MCF 10A (cell line): ENCODE measurements around the gene POU2AF2. TPM values are rescaled to one million over a fixed set of nuclear protein-coding genes. Genes with fewer than 3 reads are reported as not detected.

Source experiments
- BruUV-seq: library from RNA; stranded (reverse); fragments of 400-500 nt; replicated peaks from 2 replicates; lab custom pipeline; 2021; lab: Mats Ljungman, UMichigan
- CTCF ChIA-PET: fragments of 300-600 bp; sonication (Branson Sonifier 250); formaldehyde crosslinking; extraction: SDS; loops from one replicate; lab custom pipeline; 2021; ENCODE audit warnings: antibody characterized with exemption, inconsistent platforms; lab: Yijun Ruan, JAX
- POLR2A ChIA-PET: fragments of 300-600, 350-650 bp; sonication (Branson Sonifier 250); formaldehyde crosslinking; extraction: SDS; loops from one replicate; lab custom pipeline; 2020; ENCODE audit warnings: antibody characterized with exemption, inconsistent platforms; lab: Yijun Ruan, JAX
- DNase-seq: peaks from one replicate; pipeline ENCODE4 v3.0.0-alpha.2; 2018; ENCODE audit not compliant: unreplicated experiment
- H3K27ac Mint-ChIP-seq: one replicate; pipeline ENCODE4 v1.8.0; 2022; ENCODE audit warnings: mild to moderate bottlenecking, low read depth, mixed read lengths; ENCODE audit not compliant: unreplicated experiment
- H3K27me3 Mint-ChIP-seq: one replicate; pipeline ENCODE4 v1.8.0; 2022; ENCODE audit warnings: mixed read lengths; ENCODE audit not compliant: insufficient read depth, unreplicated experiment
- H3K36me3 Mint-ChIP-seq: one replicate; pipeline ENCODE4 v1.8.0; 2022; ENCODE audit warnings: mild to moderate bottlenecking, moderate library complexity, mixed read lengths; ENCODE audit not compliant: insufficient read depth, unreplicated experiment
- H3K4me1 Mint-ChIP-seq: one replicate; pipeline ENCODE4 v1.8.0; 2022; ENCODE audit warnings: mixed read lengths; ENCODE audit not compliant: insufficient read depth, unreplicated experiment
- H3K4me3 Mint-ChIP-seq: one replicate; pipeline ENCODE4 v1.8.0; 2022; ENCODE audit warnings: mild to moderate bottlenecking, moderate library complexity, mixed read lengths; ENCODE audit not compliant: unreplicated experiment
- H3K9me3 Mint-ChIP-seq: one replicate; pipeline ENCODE4 v1.8.0; 2022; ENCODE audit warnings: mixed read lengths; ENCODE audit not compliant: unreplicated experiment
- intact Hi-C: fragments of 100-400 bp; cut with micrococcal nuclease; formaldehyde crosslinking; loops from 2 replicates; pipeline ENCODE4 v1.14.1; 2022
- total RNA-seq: library from RNA; stranded (reverse); gene quantifications from 2 replicates; pipeline ENCODE4 v1.2.3, GENCODE V29; 2022
- TF ChIP-seq, protein P1 (sequence below): fragments of 200-600 bp; IDR thresholded peaks from one replicate; pipeline ENCODE4 v1.8.0; 2022; ENCODE audit warnings: antibody characterized with exemption, mild to moderate bottlenecking; ENCODE audit not compliant: unreplicated experiment

The POU2AF2 gene
- total RNA-seq, 1 experiment from 2014 or later = not detected

DNA sequence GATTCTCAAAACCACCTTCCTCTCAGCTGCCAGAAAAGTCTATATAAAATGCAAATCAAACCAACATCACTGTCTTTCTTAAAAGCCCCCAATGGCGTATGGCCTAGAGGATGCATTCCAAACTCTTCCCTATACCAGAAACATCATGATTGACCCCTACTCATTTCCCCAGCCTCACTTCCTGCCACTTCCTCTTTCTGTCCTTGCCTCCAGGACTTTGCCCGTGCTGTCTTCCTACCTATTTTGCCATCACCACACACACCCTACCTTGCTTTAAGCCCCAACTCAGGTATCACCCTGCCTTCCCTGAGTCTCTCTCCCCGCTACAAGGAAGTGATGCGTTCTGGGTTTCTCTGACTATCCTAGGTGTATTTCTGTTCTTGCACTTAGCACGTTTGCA, 8.1 kb downstream of the POU2AF2 start:
- TF ChIP-seq, protein P1, sequence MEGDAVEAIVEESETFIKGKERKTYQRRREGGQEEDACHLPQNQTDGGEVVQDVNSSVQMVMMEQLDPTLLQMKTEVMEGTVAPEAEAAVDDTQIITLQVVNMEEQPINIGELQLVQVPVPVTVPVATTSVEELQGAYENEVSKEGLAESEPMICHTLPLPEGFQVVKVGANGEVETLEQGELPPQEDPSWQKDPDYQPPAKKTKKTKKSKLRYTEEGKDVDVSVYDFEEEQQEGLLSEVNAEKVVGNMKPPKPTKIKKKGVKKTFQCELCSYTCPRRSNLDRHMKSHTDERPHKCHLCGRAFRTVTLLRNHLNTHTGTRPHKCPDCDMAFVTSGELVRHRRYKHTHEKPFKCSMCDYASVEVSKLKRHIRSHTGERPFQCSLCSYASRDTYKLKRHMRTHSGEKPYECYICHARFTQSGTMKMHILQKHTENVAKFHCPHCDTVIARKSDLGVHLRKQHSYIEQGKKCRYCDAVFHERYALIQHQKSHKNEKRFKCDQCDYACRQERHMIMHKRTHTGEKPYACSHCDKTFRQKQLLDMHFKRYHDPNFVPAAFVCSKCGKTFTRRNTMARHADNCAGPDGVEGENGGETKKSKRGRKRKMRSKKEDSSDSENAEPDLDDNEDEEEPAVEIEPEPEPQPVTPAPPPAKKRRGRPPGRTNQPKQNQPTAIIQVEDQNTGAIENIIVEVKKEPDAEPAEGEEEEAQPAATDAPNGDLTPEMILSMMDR = no peak
- H3K4me1 Mint-ChIP-seq = no peaks in the 10 kb centered on the region
- intact Hi-C loops = no loop called here
- no peaks in the 10 kb centered on the region for H3K36me3 Mint-ChIP-seq
- ChIA-PET CTCF (interaction anchor here (0.9 kb wide), 1 partner anchor 193 kb away, joined by 3 read pairs; no protein-coding TSS in a partner anchor), POLR2A (no interaction called here)
- no peak overlapping the region for H3K27ac Mint-ChIP-seq
- H3K9me3 Mint-ChIP-seq = no peaks in the 10 kb centered on the region
- H3K27me3 Mint-ChIP-seq = peaks cover 3% of the 10 kb centered on the region
- no TSS peak for BruUV-seq
- no peak for DNase-seq
- H3K4me3 Mint-ChIP-seq = no peak overlapping the region

DNA sequence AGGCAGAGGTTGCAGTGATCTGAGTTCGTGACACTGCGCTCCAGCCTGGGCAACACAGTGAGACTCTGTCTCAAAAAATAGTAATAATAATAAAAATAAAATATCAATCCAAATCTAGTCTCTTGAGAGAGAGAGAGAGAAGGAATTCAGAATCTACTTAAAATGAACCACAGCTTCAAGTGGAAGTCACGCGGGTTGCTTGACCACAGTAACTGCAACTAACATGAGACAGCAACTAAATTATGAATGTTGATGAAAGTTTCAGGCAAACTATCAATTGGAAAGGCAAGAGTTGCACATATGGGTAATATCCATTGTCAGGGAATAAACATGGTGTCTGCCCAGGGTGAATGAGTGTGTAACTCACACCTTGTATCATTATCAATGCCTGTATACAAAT, 12.5 kb downstream of the POU2AF2 start:
- ChIA-PET CTCF (interaction anchor here (0.7 to 0.8 kb wide), 2 partner anchors 83 to 171 kb away, joined by 3 read pairs; no protein-coding TSS in a partner anchor), POLR2A (no interaction called here)
- DNase-seq = no peak
- no peak overlapping the region for H3K27ac Mint-ChIP-seq
- intact Hi-C loops = no loop called here
- TF ChIP-seq, protein P1 = no peak
- H3K9me3 Mint-ChIP-seq = no peaks in the 10 kb centered on the region
- H3K4me3 Mint-ChIP-seq = no peak overlapping the region
- H3K27me3 Mint-ChIP-seq = peaks cover 47% of the 10 kb centered on the region
- no peaks in the 10 kb centered on the region for H3K4me1 Mint-ChIP-seq
- no peaks in the 10 kb centered on the region for H3K36me3 Mint-ChIP-seq
- no TSS peak for BruUV-seq

DNA sequence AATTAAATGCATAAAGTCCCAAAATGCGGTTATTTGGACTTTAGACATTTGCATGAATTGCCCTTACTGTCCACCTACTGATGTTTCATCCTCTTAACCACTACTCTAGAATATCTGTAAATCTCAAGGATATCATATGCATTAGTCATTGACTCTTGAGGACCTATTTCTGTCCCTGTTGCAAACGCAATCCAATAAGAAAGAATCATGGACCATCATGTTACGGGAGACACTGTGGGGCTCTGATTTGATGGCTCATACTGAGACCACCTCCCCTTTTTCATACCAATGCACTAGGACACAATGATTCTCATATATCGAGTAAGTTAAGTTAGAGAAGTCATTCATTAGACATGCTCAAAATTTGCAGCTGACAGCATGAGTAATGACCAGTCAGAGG, 14.4 kb downstream of the POU2AF2 start:
- no peak for DNase-seq
- ChIA-PET POLR2A (no interaction called here), CTCF (interaction anchor here (0.6 kb wide), 1 partner anchor 985 kb away, joined by 3 read pairs; no protein-coding TSS in a partner anchor)

DNA sequence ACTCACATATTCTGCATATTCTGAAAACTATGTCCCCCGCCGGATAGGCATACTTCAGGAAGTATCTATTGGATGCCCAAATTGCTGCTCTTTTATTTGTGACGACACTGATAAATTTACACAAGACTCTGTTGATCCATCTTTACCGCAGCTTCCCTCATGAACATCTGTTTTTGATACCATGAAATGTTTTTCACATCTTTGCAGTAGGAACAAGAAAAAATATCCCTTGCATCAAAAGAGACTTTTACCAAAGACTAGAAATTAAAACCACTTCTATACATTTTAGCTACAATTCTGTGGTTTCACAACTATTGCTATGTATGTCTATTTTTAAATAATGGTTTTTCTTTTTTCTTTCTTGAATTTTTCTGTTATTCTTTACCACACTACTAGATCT, 15.3 kb downstream of the POU2AF2 start:
- no peak overlapping the region for H3K27ac Mint-ChIP-seq
- intact Hi-C loops = no loop called here
- no peaks in the 10 kb centered on the region for H3K36me3 Mint-ChIP-seq
- H3K4me1 Mint-ChIP-seq = no peaks in the 10 kb centered on the region
- no peaks in the 10 kb centered on the region for H3K9me3 Mint-ChIP-seq
- no peak for DNase-seq
- CTCF ChIA-PET = interaction anchor here (1.3 kb wide), 1 partner anchor 22 kb away, joined by 3 read pairs; no protein-coding TSS in a partner anchor
- H3K4me3 Mint-ChIP-seq = no peak overlapping the region
- H3K27me3 Mint-ChIP-seq = peaks cover 70% of the 10 kb centered on the region
- POLR2A ChIA-PET = no interaction called here
- TF ChIP-seq, protein P1 = no peak
- BruUV-seq = no TSS peak

More for the DNA sequence above, 14.4 kb downstream of the POU2AF2 start:
- Mint-ChIP-seq H3K36me3 (no peaks in the 10 kb centered on the region), H3K27ac (no peak overlapping the region), H3K9me3 (no peaks in the 10 kb centered on the region), H3K4me1 (no peaks in the 10 kb centered on the region), H3K4me3 (no peak overlapping the region), H3K27me3 (peaks cover 63% of the 10 kb centered on the region)
- intact Hi-C loops = no loop called here
- TF ChIP-seq, protein P1 = no peak
- BruUV-seq = no TSS peak
